GM18858 (cell line): ENCODE results near the gene ACTR6.
"Not testable (repeated sequence)": the region's sequence is repeated elsewhere in the genome, so short reads cannot be mapped to it uniquely, and the experiment has no call there.

Experiments used
- ATAC-seq: cut with Tn5 transposase; IDR thresholded peaks from one replicate; pipeline ENCODE4 v1.9.1; 2021; ENCODE audit not compliant: unreplicated experiment

The ACTR6 gene

GRCh38 chr12:100184549-100185145 lies 16.0 kb upstream of the ACTR6 start:
- ATAC-seq, result no peak

- ATAC-seq, result peak; percentile 71
Measured at GRCh38 chr12:100185361-100185894, 15.2 kb upstream of the ACTR6 start.

GRCh38 chr12:100186071-100186470 lies 14.5 kb upstream of the ACTR6 start:
- no peak for ATAC-seq

GRCh38 chr12:100187068-100187467 lies 13.5 kb upstream of the ACTR6 start:
- ATAC-seq, result no peak

GRCh38 chr12:100187857-100188519 lies 12.6 kb upstream of the ACTR6 start:
- no peak for ATAC-seq

GRCh38 chr12:100188888-100189635 lies 11.6 kb upstream of the ACTR6 start:
- not testable (repeated sequence) for ATAC-seq

GRCh38 chr12:100189636-100190394 lies 10.8 kb upstream of the ACTR6 start:
- no peak for ATAC-seq

- no peak for ATAC-seq
Measured at GRCh38 chr12:100193085-100193484, 7.5 kb upstream of the ACTR6 start.

GRCh38 chr12:100197486-100197885 lies 3.1 kb upstream of the ACTR6 start:
- ATAC-seq, result no peak

- ATAC-seq, result peak; percentile 2
Measured at GRCh38 chr12:100199023-100199346, 1.6 kb upstream of the ACTR6 start.

- ATAC-seq, result peak; percentile 45
Measured at GRCh38 chr12:100199347-100200149, 1.1 kb upstream of the ACTR6 start.

- ATAC-seq, result no peak
Measured at GRCh38 chr12:100201604-100202423, 1.2 kb downstream of the ACTR6 start.

- ATAC-seq, result no peak
Measured at GRCh38 chr12:100207311-100207710, 6.7 kb downstream of the ACTR6 start.

- ATAC-seq, result no peak
Measured at GRCh38 chr12:100208834-100209233, 8.2 kb downstream of the ACTR6 start.

GRCh38 chr12:100211698-100212097 lies 11.1 kb downstream of the ACTR6 start:
- ATAC-seq, result no peak

GRCh38 chr12:100213016-100213891 lies 12.6 kb downstream of the ACTR6 start:
- no peak for ATAC-seq

- no peak for ATAC-seq
Measured at GRCh38 chr12:100214518-100214917, 13.9 kb downstream of the ACTR6 start.

GRCh38 chr12:100215209-100215608 lies 14.6 kb downstream of the ACTR6 start:
- ATAC-seq, result no peak

- ATAC-seq, result no peak
Measured at GRCh38 chr12:100216337-100216736, 15.7 kb downstream of the ACTR6 start.
